ENCODE measurements around the gene ISCU. TPM values are rescaled to one million over a fixed set of nuclear protein-coding genes. Genes with fewer than 3 reads are reported as not detected.

The ISCU gene
- total and polyA plus RNA-seq, 9 of the 15 experiments (the other 6 are each of a cell fraction or from before 2014, with no cell fraction given), result 15.9 to 92.5 (median 77.3) TPM

- TF ChIP-seq RBM14 (IDR thresholded peaks at IDR 0.05; ENCODE audit: borderline replicate concordance, insufficient read depth, low read depth, low read length) (no peak), FOXJ2 (tag; IDR thresholded peaks at IDR 0.05) (no peak), RUNX1 (IDR thresholded peaks at IDR 0.05; ENCODE audit: low read depth) (no peak), ZZZ3 (IDR thresholded peaks at IDR 0.05) (no peak), ELF1 (tag; IDR thresholded peaks at IDR 0.05) (no peak), SMAD3 (CRISPR knock-in tag; conservative IDR thresholded peaks at IDR 0.05) (no peak), POLR2B (IDR thresholded peaks at IDR 0.05; ENCODE audit: low read depth, partially characterized antibody) (peak; percentile 75), CAMTA2 (CRISPR knock-in tag; conservative IDR thresholded peaks at IDR 0.05) (no peak), MTA3 (IDR thresholded peaks at IDR 0.05; ENCODE audit: borderline replicate concordance) (peak; percentile 46; the same call in 1 of the 2 replicates), IRF1 (CRISPR knock-in tag; IDR thresholded peaks at IDR 0.05; ENCODE audit: borderline replicate concordance) (no peak), PPARD (CRISPR knock-in tag; IDR thresholded peaks at IDR 0.05) (no peak), POLR2G (IDR thresholded peaks at IDR 0.05; ENCODE audit: low read depth, low read length) (peak; percentile 97), MECOM (CRISPR knock-in tag; IDR thresholded peaks at IDR 0.05) (no peak), MCM5 (IDR thresholded peaks at IDR 0.05; ENCODE audit: low read depth) (no peak), TFAP4 (CRISPR knock-in tag; IDR thresholded peaks at IDR 0.05; ENCODE audit: borderline replicate concordance) (peak; percentile 61; the same call in 1 of the 2 replicates), CGGBP1 (CRISPR knock-in tag; IDR thresholded peaks at IDR 0.05) (0 out of 2 replicates have a peak, but pooled peaks have one; percentile 53), ZNF77 (CRISPR knock-in tag; IDR thresholded peaks at IDR 0.05) (no peak), ZKSCAN3 (CRISPR knock-in tag; IDR thresholded peaks at IDR 0.05) (no peak), RFX1 (IDR thresholded peaks at IDR 0.05) (no peak), NBN (IDR thresholded peaks at IDR 0.05; ENCODE audit: low read depth) (no peak; the same call in 1 of the 2 replicates), ZBTB7A (IDR thresholded peaks at IDR 0.05; ENCODE audit: borderline replicate concordance, control insufficient read depth, low read depth, low read length) (0 out of 2 replicates have a peak, but pooled peaks have one; percentile 12), L3MBTL2 (IDR thresholded peaks at IDR 0.05) (0 out of 2 replicates have a peak, but pooled peaks have one; percentile 10), ATF1 (CRISPR knock-in tag; IDR thresholded peaks at IDR 0.05) (peak; percentile 88), ATF1 (tag; IDR thresholded peaks at IDR 0.05) (peak; percentile 98), SNAPC5 (CRISPR knock-in tag; IDR thresholded peaks at IDR 0.05) (no peak), ZNF197 (CRISPR knock-in tag; IDR thresholded peaks at IDR 0.05; ENCODE audit: low read depth) (no peak), HEY1 (CRISPR knock-in tag; IDR thresholded peaks at IDR 0.05; ENCODE audit: borderline replicate concordance) (no peak), BMI1 (IDR thresholded peaks at IDR 0.05; ENCODE audit: low read length) (no peak)
Observed at GRCh38 chr12:108562348-108563135, at the start of gene ISCU (continued).
